HEK293 (cell line): ENCODE data around the gene TANGO2.

ENCODE experiments used
- CTCF ChIA-PET: fragments of 350-600 bp; formaldehyde crosslinking; extraction: SDS; loops from one replicate; lab custom pipeline; 2021; ENCODE audit warnings: antibody characterized with exemption; lab: Yijun Ruan, JAX
- POLR2A ChIA-PET: fragments of 300-600 bp; formaldehyde crosslinking; extraction: SDS; loops from one replicate; lab custom pipeline; 2020; ENCODE audit warnings: antibody characterized with exemption, inconsistent platforms; lab: Yijun Ruan, JAX
- H3K27ac ChIP-seq: fragments of 200-500 bp; sonication (Bioruptor generic); 2 replicates; pipeline ENCODE4 v1.5.1; 2014; ENCODE audit warnings: low read depth, low read length, control low read depth, inconsistent platforms; ENCODE audit errors: extremely low read depth
- H3K36me3 ChIP-seq, 2 experiments: fragments of 200-500 bp in 1 of 2; sonication (Bioruptor generic) in 1 of 2; 1 replicate in 1 of 2; 2 replicates in 1 of 2; pipeline ENCODE4 v1.5.1; 2014 to 2017; ENCODE audit warnings: inconsistent platforms in 2 of 2, low read length in 2 of 2; ENCODE audit not compliant: control insufficient read depth in 2 of 2, insufficient read depth in 1 of 2
- H3K4me1 ChIP-seq: fragments of 200-500 bp; sonication (Bioruptor generic); 2 replicates; pipeline ENCODE4 v1.5.1; 2014; ENCODE audit warnings: mild to moderate bottlenecking, low read length, inconsistent platforms; ENCODE audit not compliant: control insufficient read depth, insufficient read depth
- H3K4me3 ChIP-seq: 2 replicates; pipeline ENCODE4 v1.5.1; 2011; ENCODE audit warnings: low read depth, mild to moderate bottlenecking, control low read depth, low read length, moderate library complexity
- H3K9me3 ChIP-seq: fragments of 200-500 bp; sonication (Bioruptor generic); 2 replicates; pipeline ENCODE4 v1.5.1; 2014; ENCODE audit warnings: low read depth, low read length, inconsistent platforms; ENCODE audit not compliant: control insufficient read depth, insufficient read depth
- ATF2 ChIP-seq: fragments of 450-650 bp; formaldehyde crosslinking; IDR thresholded peaks from 2 replicates; pipeline ENCODE4 v1.5.1; 2016; ENCODE audit warnings: missing biosample characterization, missing genetic modification characterization, low read depth
- BCL11A ChIP-seq: fragments of 450-650 bp; formaldehyde crosslinking; IDR thresholded peaks from 2 replicates; pipeline ENCODE4 v1.5.1; 2016; ENCODE audit warnings: low read depth, missing biosample characterization, missing genetic modification characterization
- BCL6B ChIP-seq: fragments of 450-650 bp; formaldehyde crosslinking; IDR thresholded peaks from 2 replicates; pipeline ENCODE4 v1.5.1; 2017; ENCODE audit warnings: missing biosample characterization, missing genetic modification characterization
- GFI1B ChIP-seq: fragments of 450-650 bp; formaldehyde crosslinking; IDR thresholded peaks from 2 replicates; pipeline ENCODE4 v1.5.1; 2016; ENCODE audit warnings: missing biosample characterization, missing genetic modification characterization
- GLI2 ChIP-seq: fragments of 450-650 bp; formaldehyde crosslinking; IDR thresholded peaks from 2 replicates; pipeline ENCODE4; 2017; ENCODE audit warnings: missing biosample characterization, missing genetic modification characterization, low read depth, borderline replicate concordance
- HOXC10 ChIP-seq: sonication (generic); formaldehyde crosslinking; IDR thresholded peaks from 2 replicates; pipeline ENCODE4 v1.8.1; 2023; ENCODE audit warnings: mild to moderate bottlenecking, missing genetic modification reagents
- KLF8 ChIP-seq: fragments of 450-650 bp; formaldehyde crosslinking; IDR thresholded peaks from 2 replicates; pipeline ENCODE4 v1.5.1; 2016; ENCODE audit warnings: missing biosample characterization, missing genetic modification characterization
- OVOL3 ChIP-seq: fragments of 450-650 bp; formaldehyde crosslinking; IDR thresholded peaks from 2 replicates; pipeline ENCODE4 v1.5.1; 2016; ENCODE audit warnings: missing biosample characterization, missing genetic modification characterization
- PRDM1 ChIP-seq: fragments of 450-650 bp; formaldehyde crosslinking; IDR thresholded peaks from 2 replicates; pipeline ENCODE4; 2016; ENCODE audit warnings: missing biosample characterization, missing genetic modification characterization
- SETDB1 ChIP-seq: IDR thresholded peaks from one replicate; pipeline ENCODE4 v1.6.1; 2017; ENCODE audit warnings: mild to moderate bottlenecking, low read length, moderate library complexity, mixed read lengths; ENCODE audit not compliant: insufficient read length
- ZBTB11 ChIP-seq: fragments of 450-650 bp; formaldehyde crosslinking; conservative IDR thresholded peaks from 2 replicates; pipeline ENCODE4 v1.5.1; 2016; ENCODE audit warnings: low read depth, missing biosample characterization, missing genetic modification characterization
- ZEB2 ChIP-seq: fragments of 450-650 bp; formaldehyde crosslinking; IDR thresholded peaks from 2 replicates; pipeline ENCODE4 v1.5.1; 2016; ENCODE audit warnings: missing biosample characterization, missing genetic modification characterization
- ZNF148 ChIP-seq: fragments of 450-650 bp; formaldehyde crosslinking; IDR thresholded peaks from 2 replicates; pipeline ENCODE4 v1.5.0; 2017; ENCODE audit warnings: missing biosample characterization, missing genetic modification characterization, borderline replicate concordance
- ZNF24 ChIP-seq: fragments of 450-650 bp; formaldehyde crosslinking; IDR thresholded peaks from 2 replicates; pipeline ENCODE4 v1.5.1; 2016; ENCODE audit warnings: missing biosample characterization, missing genetic modification characterization
- ZNF350 ChIP-seq: fragments of 450-650 bp; formaldehyde crosslinking; IDR thresholded peaks from 2 replicates; pipeline ENCODE4 v1.5.0; 2017; ENCODE audit warnings: missing biosample characterization, mild to moderate bottlenecking, missing genetic modification characterization
- ZNF513 ChIP-seq: fragments of 450-650 bp; IDR thresholded peaks from 2 replicates; pipeline ENCODE4 v1.5.1; 2018; ENCODE audit warnings: missing biosample characterization, missing genetic modification characterization
- ZNF571 ChIP-seq: fragments of 450-650 bp; formaldehyde crosslinking; IDR thresholded peaks from 2 replicates; pipeline ENCODE4 v1.5.0; 2017; ENCODE audit warnings: missing biosample characterization, missing genetic modification characterization
- ZNF837 ChIP-seq: fragments of 450-650 bp; formaldehyde crosslinking; IDR thresholded peaks from 2 replicates; pipeline ENCODE4 v1.5.1; 2016; ENCODE audit warnings: missing biosample characterization, missing genetic modification characterization

Gene TANGO2

GRCh38 chr22:20089977-20090729 lies 69.2 kb downstream of the TANGO2 start (continued):
- no peak for TF ChIP-seq ZNF513
- TF ChIP-seq ATF2 (tag by site-specific recombination), result no peak
- TF ChIP-seq OVOL3, result no peak

- Histone ChIP-seq H3K9me3 (no peaks in the 10 kb centered on the region), H3K4me1 (no peaks in the 10 kb centered on the region)
- POLR2A ChIA-PET, result no interaction called here
- TF ChIP-seq BCL6B, result no peak
- TF ChIP-seq, all 188 proteins: peak for 0
- Histone ChIP-seq H3K4me3 (no peak overlapping the region), H3K36me3 (peaks cover 57 to 100% of the 10 kb centered on the region in 2 experiments), H3K27ac (no peak overlapping the region)
- CTCF ChIA-PET, result no interaction called here
These were observed 69.9 kb downstream of the TANGO2 start for GRCh38 chr22:20090730-20091240.

- CTCF ChIA-PET, result interaction anchor here (0.5 kb wide), 1 partner anchor 143 kb away, joined by 4 read pairs; no protein-coding TSS in a partner anchor
- POLR2A ChIA-PET, result interaction anchor here (1.0 kb wide), 1 partner anchor 25 kb away, joined by 3 read pairs; the partner anchor contains the start of gene TRMT2A
- Histone ChIP-seq H3K36me3 (peaks cover 61 to 100% of the 10 kb centered on the region in 2 experiments), H3K4me3 (no peak overlapping the region), H3K4me1 (no peaks in the 10 kb centered on the region)
- no peak for TF ChIP-seq ZBTB11 (tag by site-specific recombination)
- no peak for TF ChIP-seq GLI2 (tag by site-specific recombination)
- TF ChIP-seq PRDM1 (tag by site-specific recombination), result no peak
- no peak for TF ChIP-seq ZNF148 (tag by site-specific recombination)
- no peak for TF ChIP-seq ZNF571
- TF ChIP-seq GFI1B (tag by site-specific recombination), result no peak
- TF ChIP-seq SETDB1, result no peak
- no peak for TF ChIP-seq KLF8
- no peak for TF ChIP-seq ZNF350 (tag by site-specific recombination)
- no peak for TF ChIP-seq BCL11A (tag by site-specific recombination)
- TF ChIP-seq HOXC10, result no peak
- TF ChIP-seq ZNF24 (tag by site-specific recombination), result no peak
- TF ChIP-seq ZNF837 (tag by site-specific recombination), result no peak
- TF ChIP-seq ZEB2, result no peak
- TF ChIP-seq, all 188 proteins: peak for 0
- no peaks in the 10 kb centered on the region for H3K9me3 ChIP-seq
- no peak overlapping the region for H3K27ac ChIP-seq
These were observed 71.0 kb downstream of the TANGO2 start for GRCh38 chr22:20091690-20092476.
